T-cell (primary cell): ENCODE measurements around the gene UNKL. TPM values are rescaled to one million over a fixed set of nuclear protein-coding genes. Genes with fewer than 3 reads are reported as not detected.
A peak's percentile ranks its signal among the peaks of the same experiment; 100 is the strongest.

Source experiments
- ATAC-seq, 4 experiments: fragments of 200-7000 bp in 3 of 4; fragments of 150-1000 bp in 1 of 4; cut with Tn5 transposase; replicated peaks in 1 of 4; 1 replicate in 3 of 4; 2 replicates in 1 of 4; pipeline ENCODE4 v1.10.0; 2021; ENCODE audit warnings: moderate library complexity in 3 of 4, mild to moderate bottlenecking in 2 of 4, moderate number of reproducible peaks in 1 of 4
- CTCF ChIA-PET, 2 donors: fragments of 300-600 bp; sonication (Branson Sonifier 250); formaldehyde crosslinking; loops; one replicate each; lab custom pipeline; 2022; ENCODE audit warnings: antibody characterized with exemption in 2 of 2; lab: Charles Lee
- POLR2A ChIA-PET, 2 donors: fragments of 300-600 bp; sonication (Branson Sonifier 250); formaldehyde crosslinking; loops; one replicate each; lab custom pipeline; 2022; ENCODE audit warnings: antibody characterized with exemption in 2 of 2; lab: Charles Lee
- DNase-seq, 35 experiments: peaks; one replicate each; pipeline versions ENCODE4 v3.0.0 to v3.0.0-alpha.2; 2013 to 2023
- H3K27ac ChIP-seq: one replicate; pipeline ENCODE4 v1.5.1; 2013; ENCODE audit warnings: low read length
- H3K27me3 ChIP-seq, 2 experiments: replicated peaks in 1 of 2; 1 replicate in 1 of 2; 2 replicates in 1 of 2; pipeline versions ENCODE4 v1.6.1 to v1.7.0; 2013; ENCODE audit warnings: low read length in 1 of 2, mixed read lengths in 1 of 2; ENCODE audit not compliant: control insufficient read depth in 2 of 2, insufficient read depth in 2 of 2; ENCODE audit errors: extremely low read depth in 1 of 2
- H3K36me3 ChIP-seq, 2 donors: 1 replicate in 1 of 2; 2 replicates in 1 of 2; pipeline versions ENCODE4 v1.6.1 to v1.7.0; 2013; ENCODE audit warnings: low read length in 1 of 2; ENCODE audit not compliant: control insufficient read depth in 2 of 2, insufficient read depth in 1 of 2; ENCODE audit errors: extremely low read depth in 1 of 2
- H3K4me1 ChIP-seq, 2 experiments: 1 replicate in 1 of 2; 2 replicates in 1 of 2; pipeline versions ENCODE4 v1.6.1 to v1.7.0; 2013; ENCODE audit warnings: low read length in 2 of 2, mixed read lengths in 1 of 2; ENCODE audit not compliant: insufficient read depth in 2 of 2, control insufficient read depth in 1 of 2; ENCODE audit errors: extremely low read depth in 1 of 2
- H3K4me3 ChIP-seq, 2 donors: 1 replicate in 1 of 2; 2 replicates in 1 of 2; pipeline versions ENCODE4 v1.5.1 to v1.7.0; 2013; ENCODE audit warnings: mild to moderate bottlenecking in 2 of 2, low read length in 1 of 2, moderate library complexity in 1 of 2; ENCODE audit not compliant: control insufficient read depth in 1 of 2; ENCODE audit errors: extremely low read depth in 1 of 2
- H3K9me3 ChIP-seq: 2 replicates; pipeline ENCODE4 v1.7.0; 2013
- H3K27ac Mint-ChIP-seq, 2 donors: one replicate each; pipeline ENCODE4 v1.8.0; 2020 to 2021; ENCODE audit warnings: mild to moderate bottlenecking in 2 of 2, mixed read lengths in 2 of 2
- H3K27me3 Mint-ChIP-seq, 2 donors: one replicate each; pipeline ENCODE4 v1.8.0; 2021 to 2022; ENCODE audit warnings: mixed read lengths in 2 of 2
- H3K36me3 Mint-ChIP-seq: one replicate; pipeline ENCODE4 v1.8.0; 2021; ENCODE audit warnings: mixed read lengths
- H3K4me1 Mint-ChIP-seq, 3 donors: one replicate each; pipeline ENCODE4 v1.8.0; 2020 to 2022; ENCODE audit warnings: mixed read lengths in 3 of 3, mild to moderate bottlenecking in 1 of 3
- H3K4me3 Mint-ChIP-seq, 3 donors: one replicate each; pipeline ENCODE4 v1.8.0; 2020 to 2022; ENCODE audit warnings: mild to moderate bottlenecking in 3 of 3, mixed read lengths in 3 of 3, moderate library complexity in 3 of 3
- H3K9me3 Mint-ChIP-seq, 3 donors: one replicate each; pipeline ENCODE4 v1.8.0; 2020 to 2022; ENCODE audit warnings: mixed read lengths in 3 of 3
- WGBS: methylation state at CpG from one replicate; pipeline ENCODE4 v1.1.5; 2013; ENCODE audit warnings: missing lambda C conversion rate; ENCODE audit not compliant: insufficient coverage; 5-methylcytosine and 5-hydroxymethylcytosine counted together
- total RNA-seq, 35 experiments: library from RNA in 6 of 35; stranded (reverse) in 6 of 35; fragments of 120-200 nt in 1 of 35; gene quantifications; one replicate each; pipeline versions ENCODE4 v1.2.1 to v1.2.4 and lab custom pipeline; 2013 to 2026

Gene UNKL
- total RNA-seq, 5 donors from 2014 or later (not counting 1 experiment from before 2014, with no cell fraction given) = 85.3 to 131 (median 113) TPM

DNA sequence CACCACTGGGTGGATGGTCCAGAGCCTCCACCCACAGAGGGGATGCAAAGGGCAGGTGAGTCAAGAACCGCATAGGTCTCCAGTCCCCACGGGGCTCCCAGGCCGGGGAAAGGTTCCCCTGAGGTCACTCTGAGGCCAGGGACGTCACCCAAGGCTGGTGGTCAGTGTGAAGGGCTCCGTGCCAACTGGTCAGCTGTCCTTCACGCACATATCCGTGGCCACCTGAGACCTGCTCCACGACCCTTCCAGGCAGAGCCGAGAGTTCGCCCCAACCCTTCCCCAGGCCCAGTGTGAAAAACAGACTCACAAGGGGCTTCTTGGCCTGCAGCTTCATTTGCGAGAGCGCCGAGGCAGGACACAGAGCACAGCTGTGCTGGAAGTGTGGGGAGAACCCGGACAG is 65.6 kb downstream of the UNKL start:
- Mint-ChIP-seq H3K36me3 (no peaks in the 10 kb centered on the region), H3K27me3 (peaks cover 0 to 1% of the 10 kb centered on the region in 2 donors), H3K9me3 (no peaks in the 10 kb centered on the region), H3K4me1 (peaks cover 18 to 31% (median 26%) of the 10 kb centered on the region in 3 donors), H3K4me3 (peak overlapping the region in 2 of 3 donors; percentile 13 to 24), H3K27ac (no peak overlapping the region)
- no peak for ATAC-seq
- no peaks in the 10 kb centered on the region for H3K9me3 ChIP-seq
- H3K36me3 ChIP-seq = peaks cover 0 to 26% of the 10 kb centered on the region in 2 donors
- no peak overlapping the region for H3K4me3 ChIP-seq
- H3K4me1 ChIP-seq = peaks cover 11 to 35% of the 10 kb centered on the region in 2 experiments
- WGBS = 94% methylated on average over 10 of the region's 14 CpGs
- no peak overlapping the region for H3K27ac ChIP-seq
- no peaks in the 10 kb centered on the region for H3K27me3 ChIP-seq
- no peak for DNase-seq
- ChIA-PET CTCF (no interaction called here), POLR2A (no interaction called here)

DNA sequence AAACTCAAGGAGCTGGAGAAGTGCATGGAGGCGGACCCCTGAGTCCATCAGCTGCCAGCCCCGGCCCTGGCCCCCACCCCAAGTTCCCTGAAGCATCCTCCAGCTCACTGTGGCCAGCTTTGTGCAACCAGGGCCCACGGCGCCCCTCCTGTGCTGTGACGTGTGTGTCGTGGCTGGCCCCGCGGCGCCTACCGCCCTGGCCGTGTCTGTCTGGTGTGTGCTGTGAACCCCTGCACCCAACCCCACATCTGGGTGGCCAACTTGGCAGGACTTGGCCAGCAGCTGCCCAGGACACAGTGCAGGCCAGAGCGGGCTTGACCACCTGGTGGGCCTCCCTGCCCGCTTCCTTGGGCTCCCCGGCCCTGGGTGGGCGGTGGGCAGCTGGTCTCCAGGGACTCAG is 66.1 kb downstream of the UNKL start:
- no peaks in the 10 kb centered on the region for H3K9me3 Mint-ChIP-seq
- DNase-seq = no peak
- ATAC-seq = no peak
- Histone ChIP-seq H3K27ac (no peak overlapping the region), H3K36me3 (peaks cover 0 to 26% of the 10 kb centered on the region in 2 donors), H3K9me3 (no peaks in the 10 kb centered on the region), H3K4me3 (no peak overlapping the region), H3K4me1 (peaks cover 11 to 36% of the 10 kb centered on the region in 2 experiments), H3K27me3 (no peaks in the 10 kb centered on the region)
- ChIA-PET POLR2A (no interaction called here), CTCF (no interaction called here)
- H3K36me3 Mint-ChIP-seq = no peaks in the 10 kb centered on the region
- peaks cover 14 to 27% (median 22%) of the 10 kb centered on the region in 3 donors for H3K4me1 Mint-ChIP-seq
- no peak overlapping the region for H3K27ac Mint-ChIP-seq
- H3K4me3 Mint-ChIP-seq = peak overlapping the region in 1 of 3 donors; percentile 24
- peaks cover 0 to 1% of the 10 kb centered on the region in 2 donors for H3K27me3 Mint-ChIP-seq
- 89% methylated on average over 15 of the region's 15 CpGs for WGBS

DNA sequence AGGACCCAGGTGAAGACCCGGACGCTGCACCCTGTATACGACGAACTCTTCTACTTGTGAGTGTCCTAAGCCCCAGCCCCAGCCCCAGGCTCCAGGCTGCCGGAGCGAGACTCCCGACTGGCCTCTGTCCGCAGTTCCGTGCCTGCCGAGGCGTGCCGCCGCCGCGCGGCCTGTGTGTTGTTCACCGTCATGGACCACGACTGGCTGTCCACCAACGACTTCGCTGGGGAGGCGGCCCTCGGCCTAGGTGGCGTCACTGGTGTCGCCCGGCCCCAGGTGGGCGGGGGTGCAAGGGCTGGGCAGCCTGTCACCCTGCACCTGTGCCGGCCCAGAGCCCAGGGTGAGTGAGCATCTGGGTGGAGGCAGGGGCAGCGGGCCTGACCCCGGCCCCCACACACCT is 66.5 kb downstream of the UNKL start:
- peaks cover 0 to 26% of the 10 kb centered on the region in 2 donors for H3K36me3 ChIP-seq
- WGBS = 92% methylated on average over 29 of the region's 29 CpGs
- H3K4me3 Mint-ChIP-seq = no peak overlapping the region
- H3K27ac ChIP-seq = no peak overlapping the region
- H3K27me3 ChIP-seq = no peaks in the 10 kb centered on the region
- no peak overlapping the region for H3K4me3 ChIP-seq
- ChIA-PET POLR2A (no interaction called here), CTCF (no interaction called here)
- DNase-seq (no peak), ATAC-seq (no peak)
- no peak overlapping the region for H3K27ac Mint-ChIP-seq
- peaks cover 14 to 27% (median 22%) of the 10 kb centered on the region in 3 donors for H3K4me1 Mint-ChIP-seq
- peaks cover 0 to 1% of the 10 kb centered on the region in 2 donors for H3K27me3 Mint-ChIP-seq
- no peaks in the 10 kb centered on the region for H3K36me3 Mint-ChIP-seq
- no peaks in the 10 kb centered on the region for H3K9me3 ChIP-seq
- no peaks in the 10 kb centered on the region for H3K9me3 Mint-ChIP-seq
- H3K4me1 ChIP-seq = peaks cover 11 to 38% of the 10 kb centered on the region in 2 experiments

DNA sequence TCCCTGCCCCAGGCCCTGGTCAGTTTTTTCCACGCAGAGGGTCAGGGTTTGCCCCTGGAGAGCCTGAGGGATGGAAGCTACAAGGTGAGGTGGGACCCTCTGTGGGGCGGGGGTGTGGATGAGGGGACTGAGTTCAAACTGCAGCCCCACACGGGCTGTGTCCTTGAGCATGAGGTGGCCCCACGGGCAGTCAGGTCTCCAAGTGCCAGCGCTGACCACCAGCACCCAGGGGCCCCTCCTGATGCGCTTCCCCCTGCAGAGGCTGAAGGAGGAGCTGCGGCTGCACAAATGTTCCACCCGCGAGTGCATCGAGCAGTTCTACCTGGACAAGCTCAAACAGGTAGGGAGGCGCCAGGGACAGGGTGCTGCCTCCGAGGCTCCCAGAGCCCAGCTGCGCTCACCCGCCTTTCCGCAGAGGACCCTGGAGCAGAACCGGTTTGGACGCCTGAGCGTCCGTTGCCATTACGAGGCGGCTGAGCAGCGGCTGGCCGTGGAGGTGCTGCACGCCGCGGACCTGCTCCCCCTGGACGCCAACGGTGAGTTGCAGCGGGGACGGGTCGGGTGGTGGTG is 67.1 kb downstream of the UNKL start:
- ATAC-seq (no peak), DNase-seq (no peak)
- Histone ChIP-seq H3K4me3 (no peak overlapping the region), H3K27ac (no peak overlapping the region), H3K9me3 (no peaks in the 10 kb centered on the region), H3K27me3 (no peaks in the 10 kb centered on the region), H3K4me1 (peaks cover 9 to 38% of the 10 kb centered on the region in 2 experiments), H3K36me3 (peaks cover 0 to 26% of the 10 kb centered on the region in 2 donors)
- CTCF ChIA-PET = no interaction called here
- H3K27ac Mint-ChIP-seq = no peak overlapping the region
- WGBS = 93% methylated on average over 31 of the region's 31 CpGs
- peaks cover 10 to 28% (median 23%) of the 10 kb centered on the region in 3 donors for H3K4me1 Mint-ChIP-seq
- H3K27me3 Mint-ChIP-seq = no peaks in the 10 kb centered on the region
- H3K9me3 Mint-ChIP-seq = no peaks in the 10 kb centered on the region
- no peak overlapping the region for H3K4me3 Mint-ChIP-seq
- POLR2A ChIA-PET = no interaction called here
- H3K36me3 Mint-ChIP-seq = no peaks in the 10 kb centered on the region

DNA sequence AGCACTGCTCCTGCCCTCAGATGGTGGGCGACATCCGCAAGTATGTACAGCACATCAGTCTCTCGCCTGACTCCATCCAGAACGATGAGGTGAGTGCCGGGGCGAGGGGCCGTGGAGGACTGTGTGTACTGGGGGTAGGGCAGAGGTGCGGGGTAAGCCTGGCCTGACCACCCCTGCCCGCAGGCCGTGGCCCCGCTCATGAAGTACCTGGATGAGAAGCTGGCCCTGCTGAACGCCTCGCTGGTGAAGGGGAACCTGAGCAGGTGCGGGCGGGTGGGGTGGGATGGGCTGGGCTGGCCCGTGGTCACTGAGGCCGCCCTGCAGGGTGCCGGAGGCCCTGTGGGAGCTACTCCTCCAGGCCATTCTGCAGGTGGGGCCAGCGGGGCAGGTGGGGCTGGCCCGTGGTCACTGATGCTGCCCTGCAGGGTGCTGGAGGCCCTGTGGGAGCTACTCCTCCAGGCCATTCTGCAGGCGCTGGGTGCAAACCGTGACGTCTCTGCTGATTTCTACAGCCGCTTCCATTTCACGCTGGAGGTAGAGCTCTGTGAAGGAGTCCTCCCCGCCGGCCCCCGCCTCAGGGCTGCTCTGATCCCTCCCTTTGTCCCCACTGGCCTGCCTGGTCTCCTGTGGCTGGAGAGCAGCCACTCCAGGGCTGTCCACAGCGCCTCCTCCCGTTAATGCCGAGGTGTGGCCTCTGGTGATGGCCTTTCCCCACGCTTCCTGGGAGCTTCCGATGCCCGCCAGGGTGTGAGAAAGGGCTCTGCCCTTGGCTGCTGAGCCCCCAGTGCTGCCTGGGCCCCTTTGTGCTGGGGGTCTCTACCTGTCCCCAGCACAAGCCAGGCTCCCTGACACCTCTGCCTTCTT is 67.8 kb downstream of the UNKL start:
- Mint-ChIP-seq H3K27ac (no peak overlapping the region), H3K9me3 (no peaks in the 10 kb centered on the region), H3K4me3 (no peak overlapping the region), H3K4me1 (peaks cover 7 to 29% (median 24%) of the 10 kb centered on the region in 3 donors), H3K36me3 (no peaks in the 10 kb centered on the region), H3K27me3 (no peaks in the 10 kb centered on the region)
- DNase-seq = peak in 1 of 35 experiments; percentile 7
- no peak for ATAC-seq
- ChIA-PET CTCF (no interaction called here), POLR2A (no interaction called here)
- 80% methylated on average over 33 of the region's 34 CpGs for WGBS
- Histone ChIP-seq H3K4me3 (no peak overlapping the region), H3K9me3 (no peaks in the 10 kb centered on the region), H3K27me3 (no peaks in the 10 kb centered on the region), H3K27ac (no peak overlapping the region), H3K4me1 (peaks cover 10 to 41% of the 10 kb centered on the region in 2 experiments), H3K36me3 (peaks cover 0 to 26% of the 10 kb centered on the region in 2 donors)

DNA sequence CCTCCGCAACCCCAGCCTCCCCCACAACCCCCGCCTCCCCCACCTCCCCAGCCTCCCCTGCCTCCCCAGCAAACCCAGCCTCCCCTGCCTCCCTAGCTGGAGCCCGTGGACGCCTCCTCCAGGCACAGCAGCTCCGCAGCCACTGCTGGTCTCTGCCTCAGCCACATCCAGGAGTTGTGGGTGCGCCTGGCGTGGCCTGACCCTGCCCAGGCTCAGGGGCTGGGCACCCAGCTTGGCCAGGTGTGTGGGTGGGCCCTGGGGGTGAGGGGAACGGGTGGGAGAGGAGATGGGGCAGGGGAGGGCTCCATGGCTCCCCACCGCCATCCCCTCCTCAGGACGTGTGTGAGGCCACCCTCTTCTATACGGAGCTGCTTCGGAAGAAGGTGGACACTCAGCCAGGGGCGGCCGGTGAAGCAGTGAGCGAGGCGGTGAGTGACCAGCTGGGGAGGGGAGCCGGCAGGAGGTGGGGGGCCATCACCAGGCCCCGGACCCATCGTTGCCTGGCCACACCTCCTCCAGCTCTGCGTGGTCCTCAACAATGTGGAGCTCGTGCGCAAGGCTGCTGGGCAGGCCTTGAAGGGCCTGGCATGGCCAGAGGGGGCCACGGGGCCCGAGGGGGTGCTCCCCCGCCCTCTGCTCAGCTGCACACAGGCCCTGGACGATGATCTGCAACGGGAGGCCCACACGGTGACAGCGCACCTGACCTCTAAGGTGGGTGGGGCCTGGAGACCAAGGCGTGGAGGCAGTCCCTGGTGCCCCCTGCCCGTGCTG is 68.7 kb downstream of the UNKL start:
- no peak overlapping the region for H3K27ac ChIP-seq
- CTCF ChIA-PET = no interaction called here
- H3K4me3 Mint-ChIP-seq = no peak overlapping the region
- POLR2A ChIA-PET = no interaction called here
- peaks cover 7 to 26% (median 24%) of the 10 kb centered on the region in 3 donors for H3K4me1 Mint-ChIP-seq
- no peaks in the 10 kb centered on the region for H3K27me3 ChIP-seq
- peaks cover 0 to 26% of the 10 kb centered on the region in 2 donors for H3K36me3 ChIP-seq
- no peak for ATAC-seq
- WGBS = 86% methylated on average over 26 of the region's 31 CpGs
- peak in 1 of 35 experiments; percentile 2 for DNase-seq
- H3K4me1 ChIP-seq = peaks cover 8 to 45% of the 10 kb centered on the region in 2 experiments
- no peak overlapping the region for H3K4me3 ChIP-seq
- no peaks in the 10 kb centered on the region for H3K27me3 Mint-ChIP-seq
- H3K9me3 Mint-ChIP-seq = no peaks in the 10 kb centered on the region
- no peak overlapping the region for H3K27ac Mint-ChIP-seq
- no peaks in the 10 kb centered on the region for H3K36me3 Mint-ChIP-seq
- H3K9me3 ChIP-seq = no peaks in the 10 kb centered on the region
